Mesodermal cell (in vitro differentiated cells): ENCODE results near the gene OTUB1.
"Not testable (repeated sequence)": the region's sequence is repeated elsewhere in the genome, so short reads cannot be mapped to it uniquely, and the experiment has no call there.

Source experiments
- H3K27ac ChIP-seq: 2 replicates; pipeline ENCODE4 v1.7.0; 2013; ENCODE audit warnings: mild to moderate bottlenecking, low read depth, low read length, moderate library complexity; ENCODE audit not compliant: severe bottlenecking
- H3K36me3 ChIP-seq: 2 replicates; pipeline ENCODE4 v1.7.1; 2013; ENCODE audit warnings: mild to moderate bottlenecking, low read length, moderate library complexity; ENCODE audit not compliant: control insufficient read depth, insufficient read depth
- H3K4me1 ChIP-seq: one replicate; pipeline ENCODE4 v1.7.1; 2013; ENCODE audit warnings: mild to moderate bottlenecking, low read length; ENCODE audit not compliant: insufficient read depth, control insufficient read depth, poor library complexity, severe bottlenecking
- H3K4me3 ChIP-seq: 2 replicates; pipeline ENCODE4 v1.7.0; 2013; ENCODE audit warnings: low read length, control low read depth, mild to moderate bottlenecking; ENCODE audit not compliant: insufficient read depth, poor library complexity, severe bottlenecking; ENCODE audit errors: extremely low read depth
- H3K9me3 ChIP-seq: 2 replicates; pipeline ENCODE4 v1.7.1; 2013; ENCODE audit warnings: mild to moderate bottlenecking, low read length, moderate library complexity; ENCODE audit not compliant: control insufficient read depth
- WGBS, 2 experiments: methylation state at CpG; one replicate each; pipeline ENCODE4 v1.1.5; 2013; ENCODE audit warnings: missing lambda C conversion rate in 2 of 2; ENCODE audit not compliant: insufficient coverage in 2 of 2; 5-methylcytosine and 5-hydroxymethylcytosine counted together

OTUB1 gene

DNA sequence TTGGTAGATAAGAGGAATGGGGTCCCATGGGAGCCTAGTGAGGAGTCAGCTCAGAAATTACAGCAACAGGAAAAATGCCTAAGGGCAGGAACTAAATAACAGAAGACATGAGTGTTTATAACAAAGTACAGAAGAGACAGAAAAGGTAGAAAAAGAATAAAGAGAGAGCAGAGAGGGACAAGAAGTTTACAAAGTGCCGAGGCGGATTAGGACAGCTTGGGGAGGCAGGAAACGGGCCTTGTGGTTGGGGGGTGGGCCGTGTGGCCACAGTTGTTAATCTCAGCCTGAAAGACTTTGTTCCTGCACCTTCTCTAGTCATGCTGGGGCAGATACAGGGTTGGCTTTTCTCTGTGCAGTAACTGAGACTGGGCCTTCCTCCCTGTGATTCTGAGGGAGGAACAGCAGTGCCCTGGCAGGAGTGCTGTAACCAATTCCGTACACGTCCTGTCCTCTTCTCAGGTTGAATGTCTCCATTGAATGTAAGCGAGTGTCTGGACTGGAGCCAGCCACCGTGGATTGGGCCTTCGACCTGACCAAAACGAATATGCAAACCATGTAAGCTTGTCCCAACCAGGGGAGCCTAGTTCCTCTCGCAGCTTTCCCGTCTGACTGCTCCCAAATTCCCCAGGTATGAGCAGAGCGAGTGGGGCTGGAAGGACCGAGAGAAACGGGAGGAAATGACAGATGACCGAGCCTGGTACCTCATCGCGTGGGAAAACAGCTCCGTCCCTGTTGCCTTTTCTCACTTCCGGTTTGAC is 34.3 kb upstream of the OTUB1 start:
- Histone ChIP-seq H3K27ac (no peak overlapping the region), H3K4me3 (no peak overlapping the region), H3K36me3 (peaks cover 88% of the 10 kb centered on the region), H3K9me3 (no peaks in the 10 kb centered on the region), H3K4me1 (no peaks in the 10 kb centered on the region)
- 92% methylated on average over 20 of the region's 20 CpGs for WGBS, 2 experiments

DNA sequence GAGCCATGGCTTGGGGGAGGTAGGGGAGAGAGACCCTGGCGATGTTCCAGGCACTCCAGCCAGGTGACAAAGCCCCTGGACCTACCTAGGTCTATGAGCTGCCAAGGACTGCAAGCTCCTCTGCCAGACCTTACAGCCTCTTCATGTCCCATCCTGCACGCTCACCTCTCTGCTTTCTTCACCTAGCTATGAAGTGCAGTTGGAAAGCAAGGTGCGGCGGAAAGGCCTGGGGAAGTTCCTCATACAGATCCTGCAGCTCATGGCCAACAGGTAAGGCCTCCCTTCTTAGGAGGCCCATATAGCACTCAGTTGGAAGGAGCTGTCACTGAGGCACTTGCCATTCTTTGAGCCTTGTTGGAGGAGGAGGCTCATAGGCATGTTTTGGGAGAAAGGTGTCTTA is 33.7 kb upstream of the OTUB1 start:
- 93 to 97% methylated on average over 2 to 4 of the region's 4 CpGs for WGBS, 2 experiments
- no peak overlapping the region for H3K27ac ChIP-seq
- peaks cover 88% of the 10 kb centered on the region for H3K36me3 ChIP-seq
- no peaks in the 10 kb centered on the region for H3K9me3 ChIP-seq
- H3K4me3 ChIP-seq = no peak overlapping the region
- H3K4me1 ChIP-seq = no peaks in the 10 kb centered on the region

DNA sequence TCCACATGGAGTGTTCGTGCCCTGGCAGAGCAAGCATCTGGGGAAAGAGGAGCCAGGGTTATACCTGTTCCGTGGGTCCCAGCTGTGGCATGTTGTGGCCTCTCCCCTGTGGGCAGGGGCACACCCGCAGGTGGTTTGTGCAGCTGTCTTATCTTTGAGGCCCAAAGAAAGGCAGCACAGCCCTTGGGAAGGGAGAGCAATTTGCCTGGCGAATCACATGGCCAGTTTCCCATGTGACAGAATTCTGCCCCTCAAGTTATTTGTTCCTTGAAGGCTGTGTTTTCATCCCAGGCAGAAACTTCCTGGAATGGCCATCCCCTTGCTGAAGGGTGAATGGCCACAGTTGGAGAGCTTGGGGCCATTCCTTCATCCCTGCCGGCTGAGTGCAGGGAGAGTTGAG is 28.2 kb upstream of the OTUB1 start:
- peaks cover 3% of the 10 kb centered on the region for H3K4me1 ChIP-seq
- H3K36me3 ChIP-seq = peaks cover 43% of the 10 kb centered on the region
- no peaks in the 10 kb centered on the region for H3K9me3 ChIP-seq
- H3K4me3 ChIP-seq = no peak overlapping the region
- H3K27ac ChIP-seq = no peak overlapping the region
- 85 to 96% methylated on average over 4 of the region's 5 CpGs for WGBS, 2 experiments

DNA sequence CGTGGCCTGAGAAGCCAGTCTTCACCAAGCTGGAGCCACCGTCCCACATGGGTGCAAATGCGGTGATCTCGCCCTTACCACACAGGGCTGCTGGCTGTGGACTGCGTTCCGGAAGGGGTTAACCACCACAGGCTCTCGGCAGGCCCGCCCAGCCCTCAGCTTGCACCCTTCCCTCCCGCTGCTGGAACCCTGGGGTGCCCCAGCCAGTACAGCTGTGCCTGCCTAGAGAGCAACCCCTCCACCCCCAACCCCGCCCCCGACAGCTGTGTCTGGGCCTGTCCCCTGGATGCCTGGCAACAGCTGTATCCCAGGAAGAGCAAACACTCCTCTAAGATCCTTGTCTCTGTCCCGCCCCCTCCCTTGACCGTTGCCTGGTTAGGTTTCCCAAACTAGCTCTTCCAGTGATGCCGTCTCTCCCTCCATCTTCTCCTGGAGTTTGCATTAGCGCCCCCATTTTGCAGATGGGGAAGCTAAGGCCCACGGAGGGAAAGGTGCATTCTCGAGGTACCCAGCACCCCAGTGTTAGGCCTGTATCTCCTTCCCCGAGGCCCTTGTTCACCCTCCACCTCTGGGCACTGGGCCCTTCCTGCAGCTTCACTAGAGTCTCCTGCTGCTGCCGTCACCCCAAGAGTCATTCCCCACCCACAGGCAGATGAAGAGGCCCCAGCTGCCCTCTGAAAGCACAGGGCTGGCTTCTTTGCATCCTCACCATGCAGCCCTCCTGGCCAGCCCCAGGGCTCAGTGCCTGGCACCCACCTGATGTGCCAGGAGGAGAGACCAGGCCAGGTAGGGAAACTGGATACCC is 24.4 kb upstream of the OTUB1 start:
- H3K4me3 ChIP-seq = no peak overlapping the region
- peaks cover 3% of the 10 kb centered on the region for H3K4me1 ChIP-seq
- no peaks in the 10 kb centered on the region for H3K9me3 ChIP-seq
- 84 to 85% methylated on average over 14 to 15 of the region's 19 CpGs for WGBS, 2 experiments
- no peak overlapping the region for H3K27ac ChIP-seq
- peaks cover 8% of the 10 kb centered on the region for H3K36me3 ChIP-seq

DNA sequence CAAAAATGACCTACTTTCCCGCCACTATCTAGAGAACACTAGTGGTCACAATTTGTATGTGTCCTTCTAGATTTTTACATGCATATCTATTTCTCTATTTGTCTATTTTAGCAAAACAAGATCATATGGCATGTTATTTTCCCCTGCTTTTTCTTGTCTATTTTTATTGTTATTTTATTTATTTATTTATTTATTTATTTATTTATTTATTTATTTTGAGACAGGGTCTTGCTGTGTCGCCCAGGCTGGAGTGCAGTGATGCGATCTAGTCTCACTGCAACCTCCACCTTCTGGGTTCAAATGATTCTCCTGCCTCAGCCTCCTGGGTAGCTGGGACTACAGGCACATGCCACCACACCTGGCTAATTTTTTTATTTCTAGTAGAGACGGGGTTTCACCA is 22.3 kb upstream of the OTUB1 start:
- 97 to 100% methylated on average over 3 of the region's 4 CpGs for WGBS, 2 experiments

DNA sequence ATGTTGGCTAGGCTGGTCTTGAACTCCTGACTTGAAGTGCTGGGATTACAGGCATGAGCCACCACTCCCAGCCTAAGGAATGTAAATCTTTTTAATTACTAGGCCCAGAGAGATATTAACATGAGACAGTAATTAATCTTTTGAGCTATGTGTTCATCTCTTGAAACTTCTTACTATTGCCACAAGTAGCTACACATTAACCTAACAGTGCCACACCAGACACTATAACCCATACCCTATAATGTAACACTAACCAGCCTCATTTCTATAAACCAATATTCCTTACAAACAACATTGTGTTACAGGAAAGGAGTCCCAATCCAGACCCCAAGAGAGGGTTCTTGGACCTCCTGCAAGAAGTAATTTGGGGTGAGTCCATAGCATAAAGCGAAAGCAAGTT is 19.8 kb upstream of the OTUB1 start:
- Histone ChIP-seq H3K4me3 (no peak overlapping the region), H3K36me3 (no peaks in the 10 kb centered on the region), H3K9me3 (no peaks in the 10 kb centered on the region), H3K27ac (no peak overlapping the region), H3K4me1 (peaks cover 1% of the 10 kb centered on the region)
- WGBS, 2 experiments = 100% methylated on average over 1 of the region's 1 CpG

More for the DNA sequence above, 22.3 kb upstream of the OTUB1 start:
- not testable (repeated sequence) for H3K4me3 ChIP-seq, H3K9me3 ChIP-seq, H3K27ac ChIP-seq, H3K4me1 ChIP-seq, H3K36me3 ChIP-seq

DNA sequence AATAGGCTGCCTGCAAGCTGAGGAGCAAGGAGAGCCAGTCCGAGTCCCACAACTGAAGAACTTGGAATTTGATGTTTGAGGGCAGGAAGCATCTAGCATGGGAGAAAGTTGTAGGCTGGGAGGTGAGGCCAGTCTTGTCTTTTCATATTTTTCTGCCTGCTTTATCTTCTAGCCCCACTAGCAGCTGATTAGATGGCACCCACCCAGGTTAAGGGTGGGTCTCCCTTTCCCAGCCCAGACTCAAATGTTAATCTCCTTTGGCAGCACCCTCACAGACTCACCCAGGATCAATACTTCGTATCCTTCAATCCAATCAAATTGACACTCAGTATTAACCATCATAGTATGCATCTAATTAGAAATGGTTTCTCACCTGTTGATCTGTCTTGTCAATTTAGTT is 16.8 kb upstream of the OTUB1 start:
- H3K4me1 ChIP-seq = no peaks in the 10 kb centered on the region
- no peak overlapping the region for H3K27ac ChIP-seq
- 90 to 100% methylated on average over 2 of the region's 2 CpGs for WGBS, 2 experiments
- no peaks in the 10 kb centered on the region for H3K9me3 ChIP-seq
- no peak overlapping the region for H3K4me3 ChIP-seq
- H3K36me3 ChIP-seq = no peaks in the 10 kb centered on the region

DNA sequence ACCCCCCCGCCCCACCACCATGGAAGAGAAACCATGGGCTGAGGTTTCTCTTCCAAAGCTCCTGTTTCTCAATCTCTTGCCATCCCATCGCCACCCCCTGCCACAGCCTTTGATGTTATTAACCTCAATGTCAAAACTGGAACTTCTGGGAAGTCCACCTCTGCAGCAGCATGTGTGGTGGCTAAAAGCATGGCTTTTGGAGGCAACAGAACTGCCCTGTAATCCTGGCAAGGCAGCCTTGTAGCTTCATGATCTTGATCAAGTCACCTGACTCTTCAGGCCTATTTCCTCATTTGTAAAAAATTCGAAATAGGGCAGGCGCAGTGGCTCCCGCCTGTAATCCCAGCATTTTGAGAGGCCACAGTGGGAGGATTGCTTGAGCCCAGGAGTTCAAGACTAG is 15.3 kb upstream of the OTUB1 start:
- Histone ChIP-seq H3K4me1 (peaks cover 3% of the 10 kb centered on the region), H3K27ac (no peak overlapping the region), H3K36me3 (peaks cover 2% of the 10 kb centered on the region), H3K9me3 (no peaks in the 10 kb centered on the region), H3K4me3 (no peak overlapping the region)
- 88 to 96% methylated on average over 3 to 4 of the region's 5 CpGs for WGBS, 2 experiments

DNA sequence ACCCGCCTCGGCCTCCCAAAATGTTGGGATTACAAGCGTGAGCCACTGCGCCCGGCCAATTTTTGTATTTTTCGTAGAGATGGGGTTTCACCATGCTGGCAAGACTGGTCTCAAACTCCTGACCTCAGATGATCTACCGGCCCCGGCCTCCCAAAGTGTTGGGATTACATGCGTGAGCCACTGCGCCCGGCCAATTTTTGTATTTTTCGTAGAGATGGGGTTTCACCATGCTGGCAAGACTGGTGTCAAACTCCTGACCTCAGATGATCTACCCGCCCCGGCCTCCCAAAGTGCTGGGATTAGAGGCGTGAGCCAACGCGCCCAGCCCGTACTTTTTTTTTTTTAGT is 12.4 kb upstream of the OTUB1 start:
- 77 to 94% methylated on average over 14 to 18 of the region's 18 CpGs for WGBS, 2 experiments
- Histone ChIP-seq H3K36me3 (peaks cover 14% of the 10 kb centered on the region), H3K27ac (peak overlapping the region; percentile 93), H3K4me3 (peak overlapping the region; percentile 91)
- H3K4me1 ChIP-seq, H3K9me3 ChIP-seq: not testable (repeated sequence)

DNA sequence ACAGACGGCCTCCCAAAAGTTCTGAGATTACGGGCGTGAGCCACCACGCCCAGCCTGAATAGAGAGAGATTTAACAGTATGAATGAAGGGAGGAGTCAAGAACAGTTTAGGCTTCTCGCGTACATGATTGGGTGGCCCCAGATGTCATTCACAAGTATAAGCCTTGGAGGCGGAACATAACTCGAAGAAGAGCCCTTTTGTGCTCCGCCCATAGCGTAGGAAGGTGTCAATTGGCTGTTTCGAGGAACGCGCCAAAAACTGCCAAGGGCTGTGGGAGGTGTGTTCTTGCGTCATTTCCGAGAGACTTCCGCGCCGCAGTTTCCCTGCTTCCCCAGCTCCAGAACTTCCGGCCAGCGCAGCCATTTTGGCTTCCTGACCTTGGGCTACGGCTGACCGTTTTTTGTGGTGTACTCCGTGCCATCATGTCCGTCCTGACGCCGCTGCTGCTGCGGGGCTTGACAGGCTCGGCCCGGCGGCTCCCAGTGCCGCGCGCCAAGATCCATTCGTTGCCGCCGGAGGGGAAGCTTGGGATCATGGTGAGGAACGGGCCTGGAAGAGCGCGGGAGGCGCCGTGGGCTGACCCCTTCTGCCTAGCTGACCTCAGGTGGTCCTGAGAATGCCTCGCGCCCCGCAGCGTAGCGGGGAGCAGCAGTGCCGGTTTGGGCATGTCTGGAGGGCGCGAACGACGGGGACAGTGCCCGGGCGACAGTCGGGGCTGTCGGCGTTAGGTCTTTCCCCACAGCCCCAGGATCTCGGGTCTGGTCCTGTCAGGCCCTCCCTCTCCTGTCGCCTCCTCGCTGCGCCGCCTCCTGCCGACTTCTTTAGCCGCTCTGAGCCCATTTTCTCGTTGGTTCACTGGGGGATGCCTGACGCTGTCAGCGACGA is 11.7 kb upstream of the OTUB1 start, which contains the start of gene COX8A:
COX8A (plus strand) TSS at position 362 of the 885 bp plus-strand sequence; CDS start at position 423, 61 bp downstream.
- H3K9me3 ChIP-seq = no peaks in the 10 kb centered on the region
- 1 to 2% methylated on average over 60 to 61 of the region's 67 CpGs for WGBS, 2 experiments
- H3K4me1 ChIP-seq = peaks cover 7% of the 10 kb centered on the region

More for the DNA sequence above, 11.7 kb upstream of the OTUB1 start, which contains the start of gene COX8A:
- H3K36me3 ChIP-seq = peaks cover 14% of the 10 kb centered on the region
- H3K4me3 ChIP-seq = peak within 1 kb of the TSS; percentile 91
- H3K27ac ChIP-seq = peak within 1 kb of the TSS; percentile 93
